SK-N-SH treated with all-trans-retinoic acid at 6 μM for 48 hours (cell line): ENCODE results near the gene RSPH9.

Experiments used
- BACH2 ChIP-seq: fragments of 250-450 bp; sonication (Bioruptor Pico); IDR thresholded peaks from 2 replicates; pipeline ENCODE4 v1.9.0; 2021; ENCODE audit warnings: mild to moderate bottlenecking, borderline replicate concordance
- GLIS3 ChIP-seq: fragments of 250-450 bp; sonication (Bioruptor Pico); IDR thresholded peaks from 2 replicates; pipeline ENCODE4 v1.5.0; 2020; ENCODE audit warnings: mild to moderate bottlenecking, moderate library complexity
- OSR1 ChIP-seq: fragments of 250-450 bp; sonication (Bioruptor Pico); IDR thresholded peaks from 2 replicates; pipeline ENCODE4 v1.8.0; 2022; ENCODE audit warnings: moderate library complexity, mild to moderate bottlenecking, inconsistent platforms
- SNAI2 ChIP-seq: fragments of 250-450 bp; sonication (Bioruptor Pico); IDR thresholded peaks from 2 replicates; pipeline ENCODE4 v1.5.0; 2020; ENCODE audit warnings: mild to moderate bottlenecking, moderate library complexity
- ZFP3 ChIP-seq: fragments of 250-450 bp; sonication (Bioruptor Pico); IDR thresholded peaks from 2 replicates; pipeline ENCODE4 v1.5.0; 2020; ENCODE audit warnings: mild to moderate bottlenecking, moderate library complexity
- ZFP30 ChIP-seq: fragments of 450-650 bp; formaldehyde crosslinking; IDR thresholded peaks from 2 replicates; pipeline ENCODE4 v1.5.0; 2022; ENCODE audit warnings: mild to moderate bottlenecking, moderate library complexity
- ZNF565 ChIP-seq: fragments of 450-650 bp; formaldehyde crosslinking; conservative IDR thresholded peaks from 2 replicates; pipeline ENCODE4 v1.5.0; 2020; ENCODE audit warnings: low read depth, mild to moderate bottlenecking, moderate library complexity
- TF ChIP-seq, protein P1 (sequence below): fragments of 250-450 bp; sonication (Bioruptor Pico); IDR thresholded peaks from 2 replicates; pipeline ENCODE4 v1.5.1; 2020; ENCODE audit warnings: low read depth, mild to moderate bottlenecking, moderate library complexity
- TF ChIP-seq, protein P2 (sequence below): fragments of 250-450 bp; sonication (Bioruptor Pico); IDR thresholded peaks from 2 replicates; pipeline ENCODE4 v1.8.0; 2020; ENCODE audit warnings: mild to moderate bottlenecking, moderate library complexity, borderline replicate concordance
- TF ChIP-seq, protein P3 (sequence below): fragments of 250-450 bp; sonication (Bioruptor Pico); IDR thresholded peaks from 2 replicates; pipeline ENCODE4 v1.8.0; 2021; ENCODE audit warnings: low read depth, mild to moderate bottlenecking, moderate library complexity, borderline replicate concordance

DNA sequence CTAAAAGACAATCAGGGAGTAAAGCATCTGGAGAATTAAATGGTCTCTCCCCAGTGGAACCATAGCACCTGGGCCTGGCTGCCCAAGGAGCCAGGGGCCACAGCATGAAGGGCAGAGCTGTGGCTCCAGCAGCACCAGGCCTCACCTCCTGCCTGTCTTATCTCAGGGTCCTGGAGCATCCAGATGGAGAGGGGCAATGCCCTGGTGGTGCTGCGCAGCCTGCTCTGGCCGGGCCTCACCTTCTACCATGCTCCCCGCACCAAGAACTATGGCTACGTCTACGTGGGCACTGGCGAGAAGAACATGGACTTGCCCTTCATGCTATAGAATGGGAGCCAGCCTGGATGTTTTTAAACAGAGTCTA is 25.8 kb downstream of the RSPH9 start:
- no peak for TF ChIP-seq GLIS3 (CRISPR knock-in tag)
- TF ChIP-seq ZFP3 (CRISPR knock-in tag): no peak
- TF ChIP-seq, protein P1, sequence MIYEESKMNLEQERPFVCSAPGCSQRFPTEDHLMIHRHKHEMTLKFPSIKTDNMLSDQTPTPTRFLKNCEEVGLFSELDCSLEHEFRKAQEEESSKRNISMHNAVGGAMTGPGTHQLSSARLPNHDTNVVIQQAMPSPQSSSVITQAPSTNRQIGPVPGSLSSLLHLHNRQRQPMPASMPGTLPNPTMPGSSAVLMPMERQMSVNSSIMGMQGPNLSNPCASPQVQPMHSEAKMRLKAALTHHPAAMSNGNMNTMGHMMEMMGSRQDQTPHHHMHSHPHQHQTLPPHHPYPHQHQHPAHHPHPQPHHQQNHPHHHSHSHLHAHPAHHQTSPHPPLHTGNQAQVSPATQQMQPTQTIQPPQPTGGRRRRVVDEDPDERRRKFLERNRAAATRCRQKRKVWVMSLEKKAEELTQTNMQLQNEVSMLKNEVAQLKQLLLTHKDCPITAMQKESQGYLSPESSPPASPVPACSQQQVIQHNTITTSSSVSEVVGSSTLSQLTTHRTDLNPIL (CRISPR knock-in tag): no peak
- TF ChIP-seq, protein P2, sequence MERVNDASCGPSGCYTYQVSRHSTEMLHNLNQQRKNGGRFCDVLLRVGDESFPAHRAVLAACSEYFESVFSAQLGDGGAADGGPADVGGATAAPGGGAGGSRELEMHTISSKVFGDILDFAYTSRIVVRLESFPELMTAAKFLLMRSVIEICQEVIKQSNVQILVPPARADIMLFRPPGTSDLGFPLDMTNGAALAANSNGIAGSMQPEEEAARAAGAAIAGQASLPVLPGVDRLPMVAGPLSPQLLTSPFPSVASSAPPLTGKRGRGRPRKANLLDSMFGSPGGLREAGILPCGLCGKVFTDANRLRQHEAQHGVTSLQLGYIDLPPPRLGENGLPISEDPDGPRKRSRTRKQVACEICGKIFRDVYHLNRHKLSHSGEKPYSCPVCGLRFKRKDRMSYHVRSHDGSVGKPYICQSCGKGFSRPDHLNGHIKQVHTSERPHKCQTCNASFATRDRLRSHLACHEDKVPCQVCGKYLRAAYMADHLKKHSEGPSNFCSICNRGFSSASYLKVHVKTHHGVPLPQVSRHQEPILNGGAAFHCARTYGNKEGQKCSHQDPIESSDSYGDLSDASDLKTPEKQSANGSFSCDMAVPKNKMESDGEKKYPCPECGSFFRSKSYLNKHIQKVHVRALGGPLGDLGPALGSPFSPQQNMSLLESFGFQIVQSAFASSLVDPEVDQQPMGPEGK: no peak
- no peak for TF ChIP-seq SNAI2 (CRISPR knock-in tag)
- no peak for TF ChIP-seq BACH2 (CRISPR knock-in tag)
- no peak for TF ChIP-seq ZFP30 (CRISPR knock-in tag)
- TF ChIP-seq ZNF565: no peak
- TF ChIP-seq, protein P3, sequence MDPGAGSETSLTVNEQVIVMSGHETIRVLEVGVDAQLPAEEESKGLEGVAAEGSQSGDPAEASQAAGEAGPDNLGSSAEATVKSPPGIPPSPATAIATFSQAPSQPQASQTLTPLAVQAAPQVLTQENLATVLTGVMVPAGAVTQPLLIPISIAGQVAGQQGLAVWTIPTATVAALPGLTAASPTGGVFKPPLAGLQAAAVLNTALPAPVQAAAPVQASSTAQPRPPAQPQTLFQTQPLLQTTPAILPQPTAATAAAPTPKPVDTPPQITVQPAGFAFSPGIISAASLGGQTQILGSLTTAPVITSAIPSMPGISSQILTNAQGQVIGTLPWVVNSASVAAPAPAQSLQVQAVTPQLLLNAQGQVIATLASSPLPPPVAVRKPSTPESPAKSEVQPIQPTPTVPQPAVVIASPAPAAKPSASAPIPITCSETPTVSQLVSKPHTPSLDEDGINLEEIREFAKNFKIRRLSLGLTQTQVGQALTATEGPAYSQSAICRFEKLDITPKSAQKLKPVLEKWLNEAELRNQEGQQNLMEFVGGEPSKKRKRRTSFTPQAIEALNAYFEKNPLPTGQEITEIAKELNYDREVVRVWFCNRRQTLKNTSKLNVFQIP (CRISPR knock-in tag): no peak
- TF ChIP-seq OSR1 (CRISPR knock-in tag): no peak
